Suprapubic skin (tissue), 4 donors: ENCODE data around the gene FNDC1. TPM values are rescaled to one million over a fixed set of nuclear protein-coding genes. Genes with fewer than 3 reads are reported as not detected.

Source experiments
- DNase-seq, 2 donors: peaks; one replicate each; pipeline ENCODE4 v3.0.0-alpha.2; 2019; ENCODE audit warnings: low spot score in 2 of 2
- H3K27ac ChIP-seq: fragments of 200-600 bp; sonication (generic); one replicate; pipeline ENCODE4 v1.5.1; 2019
- H3K27me3 ChIP-seq: fragments of 200-600 bp; sonication (generic); one replicate; pipeline ENCODE4 v1.5.1; 2019
- H3K36me3 ChIP-seq: fragments of 200-600 bp; sonication (generic); one replicate; pipeline ENCODE4 v1.5.1; 2019
- H3K4me1 ChIP-seq: fragments of 200-600 bp; sonication (generic); one replicate; pipeline ENCODE4 v1.5.1; 2019
- H3K4me3 ChIP-seq: fragments of 200-600 bp; sonication (generic); one replicate; pipeline ENCODE4 v1.5.1; 2019; ENCODE audit warnings: mild to moderate bottlenecking
- H3K9me3 ChIP-seq: fragments of 200-600 bp; sonication (generic); one replicate; pipeline ENCODE4 v1.5.1; 2019
- CTCF ChIP-seq, 2 donors: fragments of 200-600 bp in 1 of 2; fragments of 450-650 bp in 1 of 2; sonication (generic) in 1 of 2; IDR thresholded peaks; one replicate each; pipeline ENCODE4 v1.5.1; 2016 to 2019; ENCODE audit warnings: antibody characterized with exemption in 2 of 2, mild to moderate bottlenecking in 1 of 2, moderate library complexity in 1 of 2
- EP300 ChIP-seq: sonication (generic); formaldehyde crosslinking; IDR thresholded peaks from one replicate; pipeline ENCODE4 v1.6.1; 2017; ENCODE audit warnings: antibody characterized with exemption
- POLR2A ChIP-seq, 2 donors: fragments of 450-650 bp; IDR thresholded peaks; one replicate each; pipeline ENCODE4 v1.6.1; 2017; ENCODE audit warnings: antibody characterized with exemption in 2 of 2, mild to moderate bottlenecking in 2 of 2, moderate library complexity in 2 of 2
- POLR2AphosphoS5 ChIP-seq, 3 donors: sonication (generic); formaldehyde crosslinking; IDR thresholded peaks; one replicate each; pipeline ENCODE4 v1.6.1; 2017; ENCODE audit warnings: antibody characterized with exemption in 3 of 3
- WGBS: methylation state at CpG from one replicate; pipeline ENCODE4 v1.1.5; 2018; 5-methylcytosine and 5-hydroxymethylcytosine counted together
- total RNA-seq, 4 donors: library from RNA; depleted of rRNA; stranded (reverse); fragments of >200 nt; gene quantifications; one replicate each; pipeline ENCODE4 v1.1.0, GENCODE V29; 2016

The FNDC1 gene
- total RNA-seq, 4 donors from 2014 or later: 0.13 to 0.89 (median 0.15) TPM; not detected in 1

GRCh38 chr6:159155679-159156078 lies 13.5 kb upstream of the FNDC1 start:
- Histone ChIP-seq H3K27me3 (no peaks in the 10 kb centered on the region), H3K36me3 (no peaks in the 10 kb centered on the region), H3K4me1 (peaks cover 5% of the 10 kb centered on the region), H3K27ac (no peak overlapping the region), H3K4me3 (no peak overlapping the region), H3K9me3 (peaks cover 4% of the 10 kb centered on the region)
- no peak for DNase-seq
- TF ChIP-seq POLR2A (IDR thresholded peaks at IDR 0.05): no peak
- TF ChIP-seq POLR2AphosphoS5 (IDR thresholded peaks at IDR 0.05): no peak
- no peak for TF ChIP-seq CTCF (IDR thresholded peaks at IDR 0.05)
- no peak for TF ChIP-seq EP300
- WGBS: 54% methylated on average over 2 of the region's 2 CpGs

GRCh38 chr6:159156089-159156488 lies 13.1 kb upstream of the FNDC1 start:
- Histone ChIP-seq H3K27ac (no peak overlapping the region), H3K4me1 (peaks cover 5% of the 10 kb centered on the region), H3K4me3 (no peak overlapping the region), H3K27me3 (no peaks in the 10 kb centered on the region), H3K36me3 (no peaks in the 10 kb centered on the region), H3K9me3 (peaks cover 4% of the 10 kb centered on the region)
- DNase-seq: no peak
- WGBS: 49% methylated on average over 1 of the region's 1 CpG
- no peak for TF ChIP-seq CTCF (IDR thresholded peaks at IDR 0.05)
- TF ChIP-seq POLR2A (IDR thresholded peaks at IDR 0.05): no peak
- TF ChIP-seq POLR2AphosphoS5 (IDR thresholded peaks at IDR 0.05): no peak
- TF ChIP-seq EP300: no peak

GRCh38 chr6:159157431-159157830 lies 11.8 kb upstream of the FNDC1 start:
- no peak overlapping the region for H3K4me3 ChIP-seq
- peaks cover 4% of the 10 kb centered on the region for H3K9me3 ChIP-seq
- 64% methylated on average over 2 of the region's 2 CpGs for WGBS
- no peak for DNase-seq
- H3K4me1 ChIP-seq: peaks cover 4% of the 10 kb centered on the region
- H3K27ac ChIP-seq: no peak overlapping the region
- H3K27me3 ChIP-seq: no peaks in the 10 kb centered on the region
- H3K36me3 ChIP-seq: no peaks in the 10 kb centered on the region
- TF ChIP-seq POLR2A (IDR thresholded peaks at IDR 0.05) (no peak), POLR2AphosphoS5 (IDR thresholded peaks at IDR 0.05) (no peak), CTCF (IDR thresholded peaks at IDR 0.05) (no peak)

- Histone ChIP-seq H3K4me1 (no peaks in the 10 kb centered on the region), H3K9me3 (no peaks in the 10 kb centered on the region), H3K4me3 (no peak overlapping the region), H3K27me3 (peaks cover 11% of the 10 kb centered on the region), H3K36me3 (no peaks in the 10 kb centered on the region), H3K27ac (no peak overlapping the region)
- no peak for DNase-seq
- WGBS: 43% methylated on average over 3 of the region's 3 CpGs
- TF ChIP-seq EP300: no peak
- no peak for TF ChIP-seq CTCF (IDR thresholded peaks at IDR 0.05)
- TF ChIP-seq POLR2A (IDR thresholded peaks at IDR 0.05): no peak
These were observed 7.4 kb upstream of the FNDC1 start for GRCh38 chr6:159161839-159162238.

GRCh38 chr6:159163901-159164370 lies 5.3 kb upstream of the FNDC1 start:
- H3K4me1 ChIP-seq: peaks cover 6% of the 10 kb centered on the region
- no peaks in the 10 kb centered on the region for H3K9me3 ChIP-seq
- H3K36me3 ChIP-seq: no peaks in the 10 kb centered on the region
- no peak for DNase-seq
- peaks cover 32% of the 10 kb centered on the region for H3K27me3 ChIP-seq
- no peak overlapping the region for H3K27ac ChIP-seq
- 46% methylated on average over 4 of the region's 5 CpGs for WGBS
- TF ChIP-seq CTCF (IDR thresholded peaks at IDR 0.05) (no peak), EP300 (no peak), POLR2A (IDR thresholded peaks at IDR 0.05) (no peak), POLR2AphosphoS5 (IDR thresholded peaks at IDR 0.05) (no peak)
- no peak overlapping the region for H3K4me3 ChIP-seq
